ENCODE measurements around the gene HOXA13.

HOXA13 gene

GRCh38 chr7:27186668-27187474, 13.0 kb downstream of the HOXA13 start:
- Histone ChIP-seq H3K27ac (ENCODE audit: low read depth, low read length) (no peak overlapping the region), H3K4me3 (ENCODE audit: low read depth in 1 of 5, low read length in 5 of 5) (no peak overlapping the region), H3K27me3 (ENCODE audit: control insufficient read depth in 5 of 5, insufficient read depth in 4 of 5, low read length in 5 of 5) (peaks cover 8 to 77% (median 75%) of the 10 kb centered on the region in 5 donors), H3K4me1 (ENCODE audit: control insufficient read depth in 5 of 5, insufficient read depth in 5 of 5, low read length in 5 of 5) (peaks cover 0 to 66% (median 56%) of the 10 kb centered on the region in 5 donors), H3K9ac (ENCODE audit: low read length in 5 of 5) (no peak overlapping the region), H3K36me3 (ENCODE audit: control insufficient read depth in 5 of 5, insufficient read depth in 5 of 5, low read length in 5 of 5) (no peaks in the 10 kb centered on the region), H3K9me3 (ENCODE audit: control insufficient read depth in 5 of 5, low read length in 5 of 5) (no peaks in the 10 kb centered on the region)

DNA sequence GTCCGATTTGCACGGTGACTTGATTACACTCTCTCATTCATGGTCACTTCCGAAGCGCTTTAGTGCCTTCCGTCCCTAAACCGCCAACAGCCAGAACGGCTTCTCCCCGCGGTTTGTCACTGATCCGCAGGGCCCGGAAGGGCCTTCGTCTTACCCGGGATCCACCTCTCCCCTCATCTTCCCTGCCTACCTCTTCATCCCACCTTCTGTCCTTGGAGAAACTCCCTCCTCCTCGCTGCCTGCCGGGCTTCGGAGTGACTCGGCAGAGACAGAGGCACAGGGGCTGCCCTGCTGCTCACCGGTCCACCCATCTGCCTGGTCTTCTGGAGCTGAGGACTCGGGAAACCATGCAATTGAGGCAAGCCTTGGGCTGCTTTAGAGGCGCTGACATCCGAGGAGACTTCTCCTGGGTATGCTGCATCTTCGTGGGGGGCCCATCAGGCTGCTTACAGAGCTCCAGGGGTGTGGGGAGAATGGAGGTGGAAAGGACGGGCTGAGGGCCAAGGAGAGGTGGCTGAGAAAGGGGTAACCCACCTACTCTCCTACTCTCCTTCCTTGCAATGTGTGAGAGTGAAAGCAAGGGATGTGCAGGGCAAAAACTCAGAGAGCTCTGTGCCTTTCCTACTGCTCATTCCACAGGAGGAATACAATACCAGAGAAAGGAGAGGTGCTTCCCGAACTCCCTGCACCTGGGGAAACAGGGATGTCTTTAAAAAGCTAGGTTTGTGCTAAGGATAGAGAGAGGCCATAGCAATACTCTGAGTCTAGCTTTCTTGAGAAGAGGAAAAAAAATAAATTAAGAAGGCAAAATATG, 13.8 kb downstream of the HOXA13 start:
- no peaks in the 10 kb centered on the region for H3K9me3 ChIP-seq (ENCODE audit: control insufficient read depth in 5 of 5, low read length in 5 of 5)
- H3K36me3 ChIP-seq (ENCODE audit: control insufficient read depth in 5 of 5, insufficient read depth in 5 of 5, low read length in 5 of 5): no peaks in the 10 kb centered on the region
- H3K27ac ChIP-seq (ENCODE audit: low read depth, low read length): no peak overlapping the region
- H3K9ac ChIP-seq (ENCODE audit: low read length in 5 of 5): no peak overlapping the region
- H3K27me3 ChIP-seq (ENCODE audit: control insufficient read depth in 5 of 5, insufficient read depth in 4 of 5, low read length in 5 of 5): peaks cover 3 to 73% (median 68%) of the 10 kb centered on the region in 5 donors
- H3K4me3 ChIP-seq (ENCODE audit: low read depth in 1 of 5, low read length in 5 of 5): peak overlapping the region in 3 of 5 donors; percentile 8 to 74 (median 73)
- peaks cover 0 to 66% (median 56%) of the 10 kb centered on the region in 5 donors for H3K4me1 ChIP-seq (ENCODE audit: control insufficient read depth in 5 of 5, insufficient read depth in 5 of 5, low read length in 5 of 5)

DNA sequence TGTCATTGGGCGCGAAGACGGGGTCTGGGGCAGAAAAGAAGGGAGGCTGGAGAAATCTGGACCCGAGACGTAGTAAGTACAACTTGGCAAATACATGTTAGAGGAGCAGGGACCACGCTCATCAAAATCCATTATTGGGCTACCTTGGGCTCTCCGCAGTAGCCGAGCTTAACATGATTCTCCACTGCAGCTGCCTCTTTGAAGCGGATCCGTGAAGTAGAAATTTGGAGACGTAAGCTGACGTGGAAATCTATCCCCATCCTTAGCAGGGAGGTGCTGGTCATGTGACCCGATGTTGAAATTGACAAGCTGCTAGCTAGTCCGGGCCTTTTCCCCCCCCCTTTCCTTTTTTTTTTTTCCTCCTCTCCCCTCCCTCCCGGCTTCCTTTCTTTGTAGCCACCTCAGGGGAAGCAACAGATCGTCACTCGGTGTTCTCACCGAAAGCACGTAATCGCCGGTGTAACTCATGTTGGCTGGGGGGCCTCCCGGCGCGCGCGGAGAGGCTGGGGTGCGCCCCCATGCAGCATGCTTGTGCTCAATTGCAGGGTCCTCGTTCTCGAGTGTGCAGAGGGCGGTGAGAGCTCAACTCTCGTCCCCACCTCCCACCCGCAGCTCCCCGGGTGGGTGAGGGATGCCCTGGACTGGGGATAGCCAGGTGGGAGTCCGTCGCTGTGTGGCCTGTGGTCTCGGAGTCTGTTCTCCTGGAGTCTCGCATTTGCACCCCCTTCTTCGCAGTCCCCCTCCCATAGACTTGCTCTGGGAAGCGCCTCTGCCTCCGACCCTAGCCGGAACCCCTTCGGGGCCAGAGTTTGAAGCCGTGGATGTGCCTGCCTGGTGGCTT, 14.7 kb downstream of the HOXA13 start, which contains the start of gene HOXA11:
HOXA11 (minus strand) TSS at position 220 of the 841 bp plus-strand sequence; CDS start at position 132, 88 bp downstream.
- Histone ChIP-seq H3K27me3 (ENCODE audit: control insufficient read depth in 5 of 5, insufficient read depth in 4 of 5, low read length in 5 of 5) (peaks cover 3 to 74% (median 66%) of the 10 kb centered on the region in 5 donors), H3K36me3 (ENCODE audit: control insufficient read depth in 5 of 5, insufficient read depth in 5 of 5, low read length in 5 of 5) (no peaks in the 10 kb centered on the region), H3K9me3 (ENCODE audit: control insufficient read depth in 5 of 5, low read length in 5 of 5) (no peaks in the 10 kb centered on the region), H3K4me3 (ENCODE audit: low read depth in 1 of 5, low read length in 5 of 5) (peak within 1 kb of the TSS; percentile 58 to 74 (median 70)), H3K9ac (ENCODE audit: low read length in 5 of 5) (peak within 1 kb of the TSS in 3 of 5 donors; percentile 63 to 76 (median 69)), H3K27ac (ENCODE audit: low read depth, low read length) (peak within 1 kb of the TSS; percentile 44), H3K4me1 (ENCODE audit: control insufficient read depth in 5 of 5, insufficient read depth in 5 of 5, low read length in 5 of 5) (peaks cover 0 to 74% (median 56%) of the 10 kb centered on the region in 5 donors)

DNA sequence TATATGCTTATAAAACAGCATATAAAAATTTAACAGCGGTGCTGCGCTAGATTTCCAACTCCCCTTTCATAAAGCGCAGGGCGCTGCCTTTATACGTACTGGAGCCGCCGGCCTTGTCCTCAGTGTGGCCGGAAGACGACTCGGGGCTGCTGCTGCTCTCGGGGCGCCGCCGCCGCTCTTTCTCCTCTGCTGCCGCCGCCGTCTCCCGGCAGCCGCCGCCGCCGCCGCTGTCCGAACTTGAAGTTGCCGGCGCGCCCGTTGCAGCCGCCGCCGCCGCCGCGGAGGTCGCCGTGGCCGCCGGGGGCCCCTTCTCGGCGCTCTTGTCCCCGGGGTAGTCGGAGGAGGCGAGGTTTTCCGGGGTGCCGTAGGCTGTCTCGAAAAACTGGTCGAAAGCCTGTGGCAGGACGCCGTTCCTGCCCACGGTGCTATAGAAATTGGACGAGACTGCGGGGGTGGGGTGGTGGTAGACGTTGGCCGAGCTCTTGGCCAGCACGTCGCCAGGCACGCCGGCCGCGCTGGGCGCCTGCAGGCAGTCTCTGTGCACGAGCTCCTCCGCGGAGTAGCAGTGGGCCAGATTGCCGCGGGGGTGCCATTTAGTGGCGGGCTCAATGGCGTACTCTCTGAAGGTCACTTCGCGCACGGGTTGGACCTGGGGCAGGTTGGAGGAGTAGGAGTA, 15.4 kb downstream of the HOXA13 start:
- H3K4me3 ChIP-seq (ENCODE audit: low read depth in 1 of 5, low read length in 5 of 5): peak overlapping the region; percentile 58 to 74 (median 70)
- peak overlapping the region in 3 of 5 donors; percentile 63 to 76 (median 69) for H3K9ac ChIP-seq (ENCODE audit: low read length in 5 of 5)
- no peaks in the 10 kb centered on the region for H3K36me3 ChIP-seq (ENCODE audit: control insufficient read depth in 5 of 5, insufficient read depth in 5 of 5, low read length in 5 of 5)
- H3K27ac ChIP-seq (ENCODE audit: low read depth, low read length): peak overlapping the region; percentile 44
- H3K4me1 ChIP-seq (ENCODE audit: control insufficient read depth in 5 of 5, insufficient read depth in 5 of 5, low read length in 5 of 5): peaks cover 2 to 79% (median 61%) of the 10 kb centered on the region in 5 donors
- peaks cover 3 to 67% (median 61%) of the 10 kb centered on the region in 5 donors for H3K27me3 ChIP-seq (ENCODE audit: control insufficient read depth in 5 of 5, insufficient read depth in 4 of 5, low read length in 5 of 5)
- no peaks in the 10 kb centered on the region for H3K9me3 ChIP-seq (ENCODE audit: control insufficient read depth in 5 of 5, low read length in 5 of 5)

GRCh38 chr7:27183682-27184336, 16.1 kb downstream of the HOXA13 start:
- Histone ChIP-seq H3K27me3 (ENCODE audit: control insufficient read depth in 5 of 5, insufficient read depth in 4 of 5, low read length in 5 of 5) (peaks cover 3 to 60% (median 54%) of the 10 kb centered on the region in 5 donors), H3K27ac (ENCODE audit: low read depth, low read length) (peak overlapping the region; percentile 44), H3K4me1 (ENCODE audit: control insufficient read depth in 5 of 5, insufficient read depth in 5 of 5, low read length in 5 of 5) (peaks cover 2 to 79% (median 59%) of the 10 kb centered on the region in 5 donors), H3K36me3 (ENCODE audit: control insufficient read depth in 5 of 5, insufficient read depth in 5 of 5, low read length in 5 of 5) (no peaks in the 10 kb centered on the region), H3K9me3 (ENCODE audit: control insufficient read depth in 5 of 5, low read length in 5 of 5) (no peaks in the 10 kb centered on the region), H3K4me3 (ENCODE audit: low read depth in 1 of 5, low read length in 5 of 5) (peak overlapping the region; percentile 58 to 74 (median 70)), H3K9ac (ENCODE audit: low read length in 5 of 5) (peak overlapping the region in 3 of 5 donors; percentile 63 to 76 (median 69))

DNA sequence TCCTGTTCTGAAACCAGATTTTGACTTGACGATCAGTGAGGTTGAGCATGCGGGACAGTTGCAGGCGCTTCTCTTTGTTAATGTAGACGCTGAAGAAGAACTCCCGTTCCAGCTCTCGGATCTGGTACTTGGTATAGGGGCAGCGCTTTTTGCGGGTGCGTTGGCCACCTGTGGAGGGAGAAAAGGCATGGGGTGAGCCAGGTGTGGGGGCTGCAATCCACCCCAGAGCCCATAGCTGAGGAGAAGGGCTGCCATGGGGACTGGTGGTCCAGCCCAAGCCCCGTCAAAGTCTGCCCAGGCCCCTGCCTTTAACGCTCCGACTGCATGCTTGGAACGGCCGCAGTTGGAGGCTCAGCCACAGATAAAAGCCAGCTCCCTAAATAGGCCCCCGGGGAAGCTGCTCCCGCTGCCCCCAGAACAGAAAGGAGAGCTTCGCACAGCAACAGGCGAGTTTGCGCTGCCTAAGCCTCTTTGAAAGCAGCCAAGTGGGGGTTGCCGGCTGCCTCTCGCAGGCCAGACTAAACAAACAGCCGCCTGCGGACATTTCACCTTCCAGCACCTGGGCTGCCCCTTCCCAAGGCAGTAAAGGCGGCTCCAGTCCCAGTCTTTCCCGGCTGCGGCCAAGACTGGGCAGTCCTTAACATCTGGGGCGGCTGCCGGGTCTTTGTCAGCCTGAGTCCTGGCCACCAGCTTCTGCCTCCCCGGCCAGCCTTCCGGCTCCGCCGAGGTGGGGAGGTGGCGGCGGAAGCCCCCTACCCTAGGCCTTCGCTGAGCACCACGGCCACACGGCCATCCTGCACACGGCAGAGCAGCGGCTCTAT, 16.8 kb downstream of the HOXA13 start:
- H3K9ac ChIP-seq (ENCODE audit: low read length in 5 of 5): peak overlapping the region in 3 of 5 donors; percentile 39 to 69 (median 63)
- H3K36me3 ChIP-seq (ENCODE audit: control insufficient read depth in 5 of 5, insufficient read depth in 5 of 5, low read length in 5 of 5): no peaks in the 10 kb centered on the region
- peaks cover 3 to 55% (median 47%) of the 10 kb centered on the region in 5 donors for H3K27me3 ChIP-seq (ENCODE audit: control insufficient read depth in 5 of 5, insufficient read depth in 4 of 5, low read length in 5 of 5)
- H3K4me3 ChIP-seq (ENCODE audit: low read depth in 1 of 5, low read length in 5 of 5): peak overlapping the region; percentile 48 to 74 (median 70)
- H3K4me1 ChIP-seq (ENCODE audit: control insufficient read depth in 5 of 5, insufficient read depth in 5 of 5, low read length in 5 of 5): peaks cover 2 to 72% (median 59%) of the 10 kb centered on the region in 5 donors
- no peaks in the 10 kb centered on the region for H3K9me3 ChIP-seq (ENCODE audit: control insufficient read depth in 5 of 5, low read length in 5 of 5)
- H3K27ac ChIP-seq (ENCODE audit: low read depth, low read length): peak overlapping the region; percentile 10

DNA sequence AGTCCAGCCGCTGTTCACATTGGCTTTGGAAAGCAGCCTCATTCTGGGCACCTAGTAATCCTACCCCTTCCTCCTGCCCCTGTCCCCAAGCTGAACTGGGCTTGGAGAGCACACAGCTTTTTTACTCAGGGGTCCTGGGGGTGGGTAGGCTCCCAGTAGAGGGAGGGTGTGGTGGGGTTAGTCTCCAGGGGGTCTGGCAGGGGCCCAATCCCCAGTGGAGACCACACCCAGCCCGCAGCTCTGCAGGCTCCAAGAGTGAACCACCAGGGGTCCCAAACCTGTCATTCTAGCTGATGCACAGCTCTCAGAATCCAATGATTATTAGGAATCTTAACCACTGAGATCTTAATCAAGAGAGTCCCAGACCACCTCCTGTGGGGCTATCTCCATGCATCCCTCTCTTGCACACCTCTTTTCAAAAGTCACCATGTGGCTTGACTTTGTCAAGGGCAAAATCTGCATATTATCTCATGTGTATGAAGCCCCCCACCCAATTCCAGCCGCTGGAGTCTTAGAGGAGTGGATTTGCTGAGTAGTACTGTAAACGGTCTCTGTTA, 17.5 kb downstream of the HOXA13 start:
- H3K9ac ChIP-seq (ENCODE audit: low read length in 5 of 5): no peak overlapping the region
- peaks cover 2 to 75% (median 66%) of the 10 kb centered on the region in 5 donors for H3K4me1 ChIP-seq (ENCODE audit: control insufficient read depth in 5 of 5, insufficient read depth in 5 of 5, low read length in 5 of 5)
- peak overlapping the region; percentile 10 for H3K27ac ChIP-seq (ENCODE audit: low read depth, low read length)
- no peaks in the 10 kb centered on the region for H3K36me3 ChIP-seq (ENCODE audit: control insufficient read depth in 5 of 5, insufficient read depth in 5 of 5, low read length in 5 of 5)
- no peaks in the 10 kb centered on the region for H3K9me3 ChIP-seq (ENCODE audit: control insufficient read depth in 5 of 5, low read length in 5 of 5)
- H3K4me3 ChIP-seq (ENCODE audit: low read depth in 1 of 5, low read length in 5 of 5): no peak overlapping the region
- H3K27me3 ChIP-seq (ENCODE audit: control insufficient read depth in 5 of 5, insufficient read depth in 4 of 5, low read length in 5 of 5): peaks cover 3 to 48% (median 40%) of the 10 kb centered on the region in 5 donors

DNA sequence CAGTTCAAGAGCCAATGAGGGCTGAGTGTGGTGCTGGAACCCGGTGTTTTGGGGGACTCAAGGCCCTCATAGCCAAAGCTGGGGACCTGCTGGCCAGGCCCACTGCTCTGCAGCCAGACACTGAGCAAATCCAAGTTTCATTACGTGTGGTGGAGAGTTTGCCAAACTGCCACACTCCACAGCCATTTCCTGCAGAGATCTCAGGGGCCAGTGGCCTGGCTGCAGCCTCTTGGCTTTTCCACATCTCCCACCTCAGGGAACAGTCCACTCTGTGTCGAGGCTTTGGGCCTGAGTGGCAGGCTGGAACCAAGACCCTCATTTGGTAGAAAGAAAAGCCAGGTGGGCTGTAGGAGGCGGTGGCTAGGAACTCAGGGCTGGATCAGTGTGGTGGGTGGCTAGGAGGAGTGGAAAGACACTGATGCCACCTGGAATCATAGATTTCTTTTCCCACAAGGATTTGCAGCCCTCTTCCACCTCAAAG, 18.1 kb downstream of the HOXA13 start:
- Histone ChIP-seq H3K9me3 (ENCODE audit: control insufficient read depth in 5 of 5, low read length in 5 of 5) (no peaks in the 10 kb centered on the region), H3K27ac (ENCODE audit: low read depth, low read length) (no peak overlapping the region), H3K9ac (ENCODE audit: low read length in 5 of 5) (no peak overlapping the region), H3K36me3 (ENCODE audit: control insufficient read depth in 5 of 5, insufficient read depth in 5 of 5, low read length in 5 of 5) (no peaks in the 10 kb centered on the region), H3K4me3 (ENCODE audit: low read depth in 1 of 5, low read length in 5 of 5) (no peak overlapping the region), H3K27me3 (ENCODE audit: control insufficient read depth in 5 of 5, insufficient read depth in 4 of 5, low read length in 5 of 5) (peaks cover 0 to 48% (median 35%) of the 10 kb centered on the region in 5 donors), H3K4me1 (ENCODE audit: control insufficient read depth in 5 of 5, insufficient read depth in 5 of 5, low read length in 5 of 5) (peaks cover 2 to 80% (median 71%) of the 10 kb centered on the region in 5 donors)

All from subcutaneous abdominal adipose tissue (tissue), 5 donors.